ELR (cell line): Measurements from ENCODE around the gene FILIP1.

Experiments
- DNase-seq: peaks from one replicate; pipeline ENCODE4 v3.0.0-alpha.2; 2015; ENCODE audit warnings: low read depth

The FILIP1 gene

GRCh38 chr6:75291744-75292143 is 201.9 kb downstream of the FILIP1 start:
- no peak for DNase-seq

DNA sequence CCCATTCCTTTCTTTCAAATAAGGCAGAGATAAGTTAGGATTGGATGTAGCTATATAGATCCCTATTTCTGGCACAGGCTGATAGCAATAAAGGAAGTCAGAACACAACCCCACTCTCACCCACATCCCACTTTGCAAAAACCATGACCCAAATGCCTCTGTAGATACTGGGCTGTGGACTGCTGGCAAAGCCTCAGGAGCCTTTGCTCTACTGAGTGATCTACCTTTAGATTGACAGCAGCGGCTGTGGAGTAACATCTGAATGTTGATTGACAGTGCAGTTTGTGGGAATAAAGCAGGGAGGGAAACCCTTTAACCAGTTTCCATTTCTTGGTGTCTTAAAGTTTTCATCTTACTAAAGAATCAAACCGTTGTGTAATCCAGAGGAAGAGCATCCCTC is 202.3 kb downstream of the FILIP1 start:
- DNase-seq, result no peak

DNA sequence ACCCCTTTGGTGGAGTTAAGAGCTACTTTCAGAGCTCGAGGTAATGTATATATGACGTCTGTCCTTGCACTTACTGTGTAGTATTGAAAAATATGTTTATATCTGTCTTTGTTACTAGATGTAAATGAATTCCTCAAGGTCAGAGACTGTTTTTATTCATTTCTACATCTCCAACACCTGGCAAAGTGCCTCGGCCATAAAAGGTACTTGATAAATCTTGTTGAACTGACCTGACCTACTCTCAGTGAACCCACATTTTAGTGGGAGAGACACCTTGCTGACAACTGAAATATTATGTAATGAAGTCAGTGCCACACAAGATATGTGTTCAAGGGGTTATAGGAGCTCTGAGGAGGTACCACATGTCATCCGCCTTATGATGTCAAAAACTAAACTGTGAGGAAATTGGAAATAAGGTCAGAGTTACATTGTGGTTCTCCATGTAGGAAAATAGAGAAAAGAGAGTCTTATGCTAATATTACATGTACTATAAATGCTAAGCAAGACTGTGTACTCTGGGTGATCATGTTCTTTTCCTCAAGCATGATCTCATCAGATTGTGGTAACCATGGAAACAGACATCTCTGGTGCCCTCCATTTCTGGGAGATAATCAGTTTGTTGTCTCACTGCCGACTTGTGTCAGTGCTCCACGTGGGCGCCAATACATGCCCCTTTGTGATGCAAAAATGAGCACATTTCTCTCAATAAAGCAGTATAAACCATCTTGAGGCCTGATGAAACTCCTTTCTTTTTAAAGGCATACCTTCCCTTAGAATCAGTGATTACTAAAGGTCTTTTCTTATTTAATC is 203.3 kb downstream of the FILIP1 start:
- DNase-seq, result no peak

DNA sequence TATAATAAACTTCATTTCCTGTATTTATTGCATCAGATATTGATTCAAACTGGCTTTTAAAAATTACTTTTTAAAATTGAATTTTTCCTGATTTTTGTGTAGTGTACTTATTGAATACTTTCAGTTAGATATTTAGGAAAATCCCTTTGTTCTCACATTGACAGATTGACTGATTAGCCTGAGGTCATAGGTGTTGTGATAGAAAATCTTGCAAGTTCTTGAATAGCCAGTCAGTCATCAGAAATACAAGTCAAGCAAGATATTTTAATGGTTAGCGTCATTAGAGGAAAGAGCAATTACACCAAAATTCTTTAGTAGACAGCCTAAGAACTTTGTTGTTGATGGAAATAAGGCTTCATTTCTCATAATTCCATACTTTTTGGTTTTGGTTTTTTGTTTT is 205.6 kb downstream of the FILIP1 start:
- DNase-seq, result no peak

- DNase-seq, result no peak
Measured at GRCh38 chr6:75287424-75287823, 206.2 kb downstream of the FILIP1 start.

DNA sequence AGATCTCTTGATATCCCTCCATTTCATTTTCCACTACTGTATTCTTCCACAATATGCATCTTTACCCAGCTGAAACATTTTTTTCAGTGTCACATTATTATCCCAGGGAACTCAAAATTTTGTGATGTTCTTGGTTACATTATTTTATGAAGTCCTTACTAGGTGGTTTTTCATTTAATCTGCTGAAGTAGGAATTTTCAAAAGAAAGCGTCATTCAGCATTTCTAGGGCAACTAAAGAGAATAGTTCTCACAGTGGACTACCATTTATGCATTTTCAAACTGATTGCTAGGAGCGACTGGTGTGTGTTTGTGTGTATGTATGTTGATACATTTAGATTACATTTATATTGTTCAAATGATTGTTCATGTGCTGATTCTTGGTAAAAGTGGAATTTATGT is 206.6 kb downstream of the FILIP1 start:
- DNase-seq, result no peak

DNA sequence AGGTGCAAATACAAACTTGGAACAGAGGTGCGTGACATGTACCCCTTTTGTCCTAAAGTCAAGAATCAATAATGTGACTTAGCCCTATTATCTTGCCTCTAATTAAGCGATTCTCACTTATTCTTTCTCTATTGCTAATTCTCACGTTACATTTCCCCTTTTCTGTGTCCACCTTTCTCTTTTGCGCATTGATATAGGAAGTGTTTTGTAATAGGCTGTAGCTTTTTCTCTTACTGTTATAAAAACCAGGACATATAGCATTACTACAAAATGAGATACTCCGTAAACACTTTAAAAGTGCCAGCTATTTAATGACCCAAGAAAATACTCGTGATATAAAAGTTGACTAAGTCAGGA is 208.3 kb downstream of the FILIP1 start:
- peak; percentile 23 for DNase-seq

GRCh38 chr6:75284632-75285282 is 208.8 kb downstream of the FILIP1 start, which contains the start of gene TMEM30A:
Gene TMEM30A, minus strand, starts transcription at chr6:75284792. Its CDS starts 154 bp downstream, at chr6:75284638.
- peak; percentile 99 for DNase-seq

DNA sequence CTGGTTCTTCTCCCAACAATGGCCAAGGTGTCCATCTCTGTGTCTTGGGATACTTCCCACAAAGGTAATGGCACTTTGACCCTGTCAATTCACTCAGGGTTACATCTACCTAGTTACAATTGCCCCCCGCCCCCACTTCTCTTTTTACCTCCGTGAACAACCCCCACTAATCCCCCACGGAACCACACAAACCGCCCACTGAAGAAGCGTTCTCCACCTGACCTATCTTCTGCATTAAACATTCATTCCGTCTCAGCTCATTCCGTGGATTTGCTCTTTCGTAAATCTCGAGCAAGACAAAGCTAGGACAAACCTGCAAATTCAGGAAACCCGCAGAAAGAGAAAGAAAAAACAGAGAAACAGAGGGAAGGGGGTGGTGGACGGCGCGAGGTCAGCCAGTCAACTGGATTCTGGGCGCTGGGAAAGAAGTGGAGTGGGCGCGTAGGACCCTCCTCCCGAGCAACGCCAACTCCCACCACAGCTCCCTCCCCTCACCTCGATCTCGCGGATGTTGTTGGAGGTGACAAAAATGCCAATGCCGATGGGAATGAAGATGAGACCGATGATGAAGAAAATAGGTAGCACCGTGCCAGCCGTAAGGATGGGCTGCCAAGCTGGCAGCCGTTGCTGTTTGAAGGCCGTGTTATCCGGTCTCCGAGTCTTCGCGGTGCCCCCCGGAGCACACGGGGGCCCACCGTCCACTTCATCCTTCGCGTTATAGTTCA is 209.5 kb downstream of the FILIP1 start:
- peak; percentile 53 for DNase-seq

DNA sequence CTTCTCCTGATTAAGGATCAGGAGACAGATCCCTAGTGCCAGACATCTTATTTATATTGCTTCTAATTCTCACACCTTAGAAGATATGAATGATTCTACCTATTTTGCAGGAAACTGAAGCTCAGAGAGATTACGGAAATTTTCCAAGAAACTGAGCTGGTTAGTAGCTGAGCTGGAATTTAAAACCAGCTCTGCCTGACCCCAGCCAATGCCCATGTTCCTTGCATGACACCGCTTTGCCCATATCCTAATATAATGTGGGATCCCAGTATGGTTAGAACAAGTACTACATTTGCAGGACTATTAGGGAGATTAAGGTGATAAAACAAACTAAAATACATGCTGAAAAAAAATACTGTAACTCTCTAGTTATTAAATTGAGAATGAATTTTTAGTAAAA is 210.9 kb downstream of the FILIP1 start:
- peak; percentile 38 for DNase-seq

DNA sequence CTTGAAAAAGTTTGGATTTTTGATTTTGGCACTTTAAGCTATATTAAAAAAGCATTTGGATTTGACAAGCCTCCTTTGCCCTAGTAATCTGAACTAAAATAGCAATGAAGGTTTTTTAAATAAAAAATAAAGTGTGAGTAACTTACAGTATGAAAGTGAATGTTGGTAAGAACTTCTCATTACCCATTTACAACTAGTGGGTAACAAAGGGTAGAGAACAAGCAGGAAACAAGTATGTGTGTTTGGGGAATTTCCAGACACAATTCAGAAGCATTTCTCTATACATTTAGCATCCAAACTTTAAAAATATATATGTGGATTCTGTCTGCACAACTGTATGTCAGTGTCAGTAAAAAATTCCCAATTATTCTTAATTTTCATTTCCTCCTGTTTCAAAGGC is 211.9 kb downstream of the FILIP1 start:
- DNase-seq, result no peak

GRCh38 chr6:75280131-75280855 is 213.3 kb downstream of the FILIP1 start:
- DNase-seq, result peak; percentile 55

GRCh38 chr6:75279418-75279817 is 214.2 kb downstream of the FILIP1 start:
- no peak for DNase-seq

DNA sequence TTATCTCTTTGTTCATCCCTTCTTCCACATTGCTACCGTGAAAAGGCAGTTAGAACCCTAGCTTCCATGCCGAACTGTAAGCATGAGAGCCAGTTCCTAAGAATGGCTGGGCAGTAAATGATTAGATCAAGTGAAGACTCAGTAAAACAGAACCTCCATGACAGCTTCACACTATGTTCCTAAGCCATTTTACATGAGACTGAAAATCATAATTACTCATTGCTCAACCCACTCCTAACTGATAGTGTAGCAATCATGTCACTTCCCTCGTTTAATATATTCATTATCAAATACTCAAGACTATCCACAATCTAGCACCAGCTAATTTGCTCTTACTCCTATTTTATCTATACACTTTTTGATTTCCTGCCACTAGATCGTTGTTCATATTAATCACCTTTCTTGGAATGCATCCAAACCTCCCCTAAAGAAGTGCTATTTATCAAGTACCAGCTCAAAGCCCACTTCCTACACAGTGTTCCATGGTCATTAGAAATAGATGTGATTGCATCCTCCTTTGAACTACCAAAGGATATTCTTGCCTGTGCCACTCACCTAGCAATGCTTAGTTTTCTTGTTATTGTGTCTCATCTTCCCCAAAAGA is 215.0 kb downstream of the FILIP1 start:
- peak; percentile 73 for DNase-seq

DNA sequence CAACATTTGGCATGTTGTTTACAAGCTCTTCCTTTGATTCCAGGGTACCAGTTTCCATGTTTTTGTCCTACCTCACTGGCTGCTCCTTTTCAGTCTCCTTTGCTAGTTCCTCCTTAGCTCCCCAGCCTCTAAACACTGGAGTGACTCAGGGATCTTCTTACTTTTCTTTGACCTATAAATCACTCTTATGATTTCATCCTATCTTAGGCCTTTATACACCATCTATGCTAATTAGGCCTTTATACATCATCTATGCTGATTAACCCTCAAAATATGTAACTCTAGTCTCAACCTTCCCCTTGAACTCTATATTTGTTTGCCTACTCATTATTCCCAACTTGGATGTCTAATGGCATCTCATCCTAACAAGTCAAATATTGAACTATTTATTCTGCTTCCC is 218.5 kb downstream of the FILIP1 start:
- DNase-seq, result peak; percentile 98

DNA sequence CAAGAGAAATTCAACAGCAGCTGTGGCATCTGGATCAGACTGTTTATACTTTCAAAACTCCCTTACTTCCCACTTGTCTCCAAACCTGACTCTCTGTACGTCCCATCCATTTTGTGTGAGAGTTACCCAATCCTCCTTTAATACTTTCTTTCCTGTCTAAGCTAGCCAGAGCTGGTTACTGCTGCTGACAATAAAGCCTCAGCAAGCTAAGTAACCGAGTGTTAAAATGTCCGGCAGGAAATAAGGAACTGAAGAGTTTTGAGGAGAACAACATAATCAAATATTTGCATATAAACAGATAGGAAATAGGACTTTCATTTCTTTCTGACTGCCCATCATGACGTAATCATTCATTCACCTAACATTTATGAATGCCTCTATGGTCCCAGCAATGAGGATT is 220.6 kb downstream of the FILIP1 start:
- DNase-seq, result no peak

GRCh38 chr6:75272145-75272840 is 221.3 kb downstream of the FILIP1 start:
- DNase-seq, result no peak

GRCh38 chr6:75268988-75269354 is 224.6 kb downstream of the FILIP1 start:
- DNase-seq, result no peak

DNA sequence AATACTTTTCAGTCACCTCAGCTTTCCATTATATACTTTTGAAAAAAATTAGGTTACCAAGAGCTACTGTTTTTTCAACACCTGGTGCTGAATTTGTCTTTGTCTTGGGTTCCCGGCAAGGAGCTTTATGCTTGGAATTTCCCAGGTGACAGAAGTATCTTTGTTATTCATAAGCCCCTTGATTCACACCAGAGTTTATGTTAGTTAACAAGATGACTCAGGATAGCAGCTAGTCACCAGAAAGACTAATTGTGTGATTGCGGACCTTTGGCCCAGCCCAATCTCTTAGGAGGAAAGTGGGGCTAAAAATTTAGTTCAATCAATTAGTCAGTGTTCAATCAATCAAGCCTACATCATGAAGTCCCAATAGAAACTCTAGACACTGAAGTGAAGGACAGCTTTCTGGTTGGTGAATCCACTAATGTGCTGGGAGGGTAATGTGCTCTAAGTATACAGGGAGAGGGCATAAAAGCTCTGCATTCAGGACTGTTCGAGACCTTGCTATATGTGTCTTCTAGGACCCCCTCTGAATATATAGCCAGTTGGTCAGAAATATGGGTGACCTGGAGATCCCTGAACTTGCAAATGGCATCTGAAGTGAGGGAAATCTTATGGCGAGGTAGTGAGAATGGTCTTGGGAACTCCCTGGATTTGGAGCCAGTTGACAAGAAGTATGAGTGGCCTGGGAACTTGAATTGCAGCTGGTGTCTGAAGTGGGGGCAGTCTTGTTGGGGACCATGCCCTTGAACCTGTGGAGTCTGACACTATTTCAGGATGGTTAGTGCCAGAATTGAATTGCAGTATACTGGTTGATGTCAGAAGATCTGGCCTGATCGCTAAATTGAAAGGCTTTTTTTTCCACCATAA is 225.2 kb downstream of the FILIP1 start:
- DNase-seq, result peak; percentile 72

DNA sequence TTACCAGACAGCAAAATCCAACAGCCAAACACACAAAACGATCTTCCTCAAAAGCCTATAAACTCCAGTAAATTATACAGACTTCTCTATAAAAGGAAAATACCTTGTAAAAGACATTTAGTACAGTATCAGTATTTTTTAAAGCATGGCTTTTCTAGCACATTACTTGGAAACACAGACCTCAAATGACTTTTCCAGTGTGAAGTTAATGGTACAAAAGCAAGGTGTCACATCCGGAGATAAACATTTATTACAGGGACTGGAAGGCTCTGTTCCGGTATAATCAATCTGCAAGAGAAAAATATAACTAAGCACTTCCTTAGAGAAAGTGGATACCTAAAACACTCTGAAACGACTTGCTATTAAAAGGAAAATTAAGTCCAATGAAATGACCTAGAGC is 226.1 kb downstream of the FILIP1 start:
- DNase-seq, result no peak
